Endothelial cell of umbilical vein (primary cell): Measurements from ENCODE around the gene SUCLG1. TPM values are rescaled to one million over a fixed set of nuclear protein-coding genes. Genes with fewer than 3 reads are reported as not detected.

Experiments
- BruUV-seq: library from RNA; stranded (reverse); fragments of 400-500 nt; replicated peaks from 2 replicates; lab custom pipeline; 2021; lab: Mats Ljungman, UMichigan
- CTCF ChIA-PET: fragments of 300-600, 350-600 bp; sonication (Branson Sonifier 250); formaldehyde crosslinking; loops from one replicate; lab custom pipeline; 2021; ENCODE audit warnings: antibody characterized with exemption, inconsistent platforms; lab: Charles Lee
- POLR2A ChIA-PET: fragments of 300-600, 350-600 bp; sonication (Branson Sonifier 250); formaldehyde crosslinking; loops from one replicate; lab custom pipeline; 2021; ENCODE audit warnings: antibody characterized with exemption, inconsistent platforms; lab: Charles Lee
- DNase-seq: peaks from one replicate; pipeline ENCODE4 v3.0.0-alpha.2; 2011; ENCODE audit warnings: low read depth, low spot score
- FAIRE-seq: peaks from 2 replicates; lab custom pipeline; 2011; peaks lifted over from hg19 to GRCh38; lab: Jason Lieb, UNC
- H2AFZ ChIP-seq: 2 replicates; pipeline ENCODE4 v1.6.0; 2012; ENCODE audit warnings: low read depth, low read length, control low read depth, inconsistent platforms
- H3K27ac ChIP-seq: 2 replicates; pipeline ENCODE4 v1.5.1; 2011; ENCODE audit warnings: low read depth, mild to moderate bottlenecking, control low read depth, low read length, moderate library complexity; ENCODE audit not compliant: insufficient read depth
- H3K27me3 ChIP-seq, 2 experiments: 2 replicates each; pipeline versions ENCODE4 v1.6.0 to v1.6.1; 2011; ENCODE audit warnings: low read length in 2 of 2, mixed read lengths in 1 of 2; ENCODE audit not compliant: control insufficient read depth in 2 of 2, insufficient read depth in 2 of 2
- H3K36me3 ChIP-seq, 2 experiments: 2 replicates in 1 of 2; 3 replicates in 1 of 2; pipeline ENCODE4 v1.5.1; 2011; ENCODE audit warnings: low read length in 2 of 2, mild to moderate bottlenecking in 1 of 2, moderate library complexity in 1 of 2; ENCODE audit not compliant: control insufficient read depth in 2 of 2, insufficient read depth in 2 of 2; ENCODE audit errors: extremely low read depth in 1 of 2
- H3K4me1 ChIP-seq: 3 replicates; pipeline ENCODE4 v1.5.1; 2011; ENCODE audit warnings: mild to moderate bottlenecking, low read length; ENCODE audit not compliant: control insufficient read depth, insufficient read depth; ENCODE audit errors: extremely low read depth
- H3K4me2 ChIP-seq: 2 replicates; pipeline ENCODE4 v1.6.1; 2011; ENCODE audit warnings: low read length, control low read depth, mixed read lengths; ENCODE audit not compliant: insufficient read depth
- H3K4me3 ChIP-seq, 3 experiments: fragments of 200-600 bp in 1 of 3; sonication (generic), shearing (Covaris generic) in 1 of 3; replicated peaks in 1 of 3; 2 replicates each; pipeline ENCODE4 v1.5.1; 2011 to 2016; ENCODE audit warnings: control low read depth in 3 of 3, low read length in 3 of 3, mild to moderate bottlenecking in 2 of 3, inconsistent platforms in 1 of 3, low read depth in 1 of 3, moderate library complexity in 1 of 3; ENCODE audit not compliant: insufficient read depth in 1 of 3
- H3K79me2 ChIP-seq: 2 replicates; pipeline ENCODE4 v1.6.0; 2012; ENCODE audit warnings: low read length, inconsistent platforms; ENCODE audit not compliant: control insufficient read depth, insufficient read depth
- H3K9ac ChIP-seq: replicated peaks from 2 replicates; pipeline ENCODE3; 2011; ENCODE audit warnings: low read length, control low read depth; ENCODE audit not compliant: insufficient read depth; ENCODE audit errors: extremely low read depth
- H3K9me1 ChIP-seq: replicated peaks from 3 replicates; pipeline ENCODE4 v1.6.0; 2011; ENCODE audit warnings: mild to moderate bottlenecking, low read length; ENCODE audit not compliant: control insufficient read depth, insufficient read depth; ENCODE audit errors: extremely low read depth
- H3K9me3 ChIP-seq: replicated peaks from 2 replicates; pipeline ENCODE4 v1.5.1; 2012; ENCODE audit warnings: low read length, inconsistent platforms; ENCODE audit not compliant: control insufficient read depth, insufficient read depth
- H4K20me1 ChIP-seq: replicated peaks from 2 replicates; pipeline ENCODE3; 2011; ENCODE audit warnings: mild to moderate bottlenecking, low read length; ENCODE audit not compliant: control insufficient read depth, insufficient read depth; ENCODE audit errors: extremely low read depth
- EZH2 ChIP-seq: IDR thresholded peaks from 2 replicates; pipeline ENCODE4 v1.6.1; 2012; ENCODE audit warnings: borderline replicate concordance, low read depth, mild to moderate bottlenecking, moderate library complexity, low read length, inconsistent platforms; ENCODE audit not compliant: severe bottlenecking
- FOS ChIP-seq: IDR thresholded peaks from 2 replicates; pipeline ENCODE4 v1.6.1; 2011; ENCODE audit warnings: mild to moderate bottlenecking, low read length, moderate library complexity, borderline replicate concordance; ENCODE audit not compliant: insufficient read depth
- GATA2 ChIP-seq: IDR thresholded peaks from 2 replicates; pipeline ENCODE4 v1.7.0; 2011; ENCODE audit warnings: low read depth, mild to moderate bottlenecking, moderate library complexity, mixed read lengths, low read length; ENCODE audit not compliant: insufficient read length, insufficient read depth
- JUN ChIP-seq: IDR thresholded peaks from 2 replicates; pipeline ENCODE4 v1.6.1; 2011; ENCODE audit warnings: borderline replicate concordance, low read depth; ENCODE audit not compliant: insufficient read length, insufficient read depth
- MYC ChIP-seq: IDR thresholded peaks from one replicate; pipeline ENCODE4 v1.6.1; 2011; ENCODE audit warnings: mild to moderate bottlenecking, low read depth, low read length
- POLR2A ChIP-seq: IDR thresholded peaks from 2 replicates; pipeline ENCODE4 v1.6.1; 2012; ENCODE audit warnings: low read depth, mild to moderate bottlenecking, control low read depth, low read length
- POLR2AphosphoS5 ChIP-seq: IDR thresholded peaks from 2 replicates; pipeline ENCODE4 v1.6.1; 2012; ENCODE audit warnings: low read depth, mild to moderate bottlenecking, control low read depth, low read length, moderate library complexity; ENCODE audit not compliant: insufficient read depth
- dilution Hi-C: fragments of 300-500 bp; cut with MboI; formaldehyde crosslinking; loops from one replicate; pipeline ENCODE4 v1.15.0; 2019; ENCODE audit warnings: low sequenced_read_pairs; ENCODE audit not compliant: extremely low pct_ligation_motif_present
- intact Hi-C: fragments of 100-400 bp; cut with micrococcal nuclease; formaldehyde crosslinking; loops from one replicate; pipeline ENCODE4 v1.10.0; 2022
- polyA plus RNA-seq, 4 experiments: library from polyadenylated mRNA; depleted of rRNA in 3 of 4; stranded (reverse) in 3 of 4; unstranded in 1 of 4; fragments of >200 nt; gene quantifications; 2 replicates each; pipeline versions ENCODE4 v1.2.1 to v1.2.3, GENCODE V29; 2011 to 2012; ENCODE audit warnings: missing spikeins in 1 of 4
- total RNA-seq: library from RNA; stranded (reverse); gene quantifications from 2 replicates; pipeline ENCODE4 v1.2.3, GENCODE V29; 2021
- TF ChIP-seq, protein P1 (sequence below), 2 donors: IDR thresholded peaks; 1 replicate in 1 of 2; 2 replicates in 1 of 2; pipeline ENCODE4 v1.5.1; 2011; ENCODE audit warnings: low read length in 2 of 2, mild to moderate bottlenecking in 2 of 2, moderate library complexity in 2 of 2, control low read depth in 1 of 2, inconsistent platforms in 1 of 2, low read depth in 1 of 2; ENCODE audit not compliant: insufficient read depth in 1 of 2; ENCODE audit errors: extremely low read depth in 1 of 2
- TF ChIP-seq, protein P2 (sequence below): IDR thresholded peaks from 2 replicates; pipeline ENCODE4 v1.6.1; 2011; ENCODE audit not compliant: insufficient read depth, insufficient read length

The SUCLG1 gene
- total and polyA plus RNA-seq, 2 donors (not counting 3 experiments of a cell fraction or from before 2014, with no cell fraction given) = 31.7 to 59.2 TPM

DNA sequence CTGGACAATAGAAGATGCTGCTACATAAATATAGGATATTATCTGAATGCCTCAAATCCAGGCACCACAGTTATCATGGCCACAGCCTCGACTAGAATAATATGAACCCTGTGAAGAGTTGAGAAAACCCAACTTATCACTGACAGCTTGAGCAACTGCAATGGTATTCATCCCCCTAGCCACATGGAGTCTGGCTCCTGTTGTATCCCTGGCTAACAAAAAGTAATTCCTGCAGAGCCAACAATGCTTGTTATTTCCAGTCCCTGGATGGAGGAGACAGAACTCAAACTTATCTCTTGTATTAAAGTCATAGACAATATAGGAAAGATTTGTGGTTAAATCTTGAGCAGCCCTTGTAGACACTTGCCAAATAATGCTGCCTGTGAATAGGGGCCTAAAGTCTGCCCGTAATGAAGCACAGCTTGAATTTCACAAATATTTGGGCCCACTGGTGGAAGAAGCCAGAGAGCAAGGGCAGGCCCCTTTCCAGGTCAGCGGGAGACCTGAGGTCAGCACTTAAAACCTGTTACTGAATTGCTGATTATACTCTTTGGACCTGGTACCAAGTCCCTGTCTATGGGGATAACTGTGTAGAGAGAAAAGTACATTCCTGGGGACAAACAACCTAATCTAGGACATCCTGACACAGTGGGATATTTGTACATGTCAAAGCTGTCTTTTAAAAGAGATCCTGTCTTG, 28.4 kb upstream of the SUCLG1 start:
- Histone ChIP-seq H4K20me1 (no peaks in the 10 kb centered on the region), H3K4me1 (no peaks in the 10 kb centered on the region), H3K4me2 (no peak overlapping the region), H3K4me3 (no peak overlapping the region), H3K79me2 (no peaks in the 10 kb centered on the region), H3K36me3 (no peaks in the 10 kb centered on the region), H3K9ac (no peak overlapping the region), H3K27me3 (peaks cover 0 to 3% of the 10 kb centered on the region in 2 experiments), H3K9me3 (no peaks in the 10 kb centered on the region), H2AFZ (no peak overlapping the region), H3K27ac (no peak overlapping the region), H3K9me1 (no peaks in the 10 kb centered on the region)
- dilution Hi-C loops = no loop called here
- no TSS peak for BruUV-seq
- no peak for DNase-seq
- intact Hi-C loops = no loop called here
- CTCF ChIA-PET = no interaction called here
- FAIRE-seq = no peak
- POLR2A ChIA-PET = no interaction called here
- no peak for TF ChIP-seq GATA2
- no peak for TF ChIP-seq MYC
- no peak for TF ChIP-seq FOS
- no peak for TF ChIP-seq JUN
- no peak for TF ChIP-seq EZH2
- TF ChIP-seq POLR2A = no peak
- TF ChIP-seq, protein P1, sequence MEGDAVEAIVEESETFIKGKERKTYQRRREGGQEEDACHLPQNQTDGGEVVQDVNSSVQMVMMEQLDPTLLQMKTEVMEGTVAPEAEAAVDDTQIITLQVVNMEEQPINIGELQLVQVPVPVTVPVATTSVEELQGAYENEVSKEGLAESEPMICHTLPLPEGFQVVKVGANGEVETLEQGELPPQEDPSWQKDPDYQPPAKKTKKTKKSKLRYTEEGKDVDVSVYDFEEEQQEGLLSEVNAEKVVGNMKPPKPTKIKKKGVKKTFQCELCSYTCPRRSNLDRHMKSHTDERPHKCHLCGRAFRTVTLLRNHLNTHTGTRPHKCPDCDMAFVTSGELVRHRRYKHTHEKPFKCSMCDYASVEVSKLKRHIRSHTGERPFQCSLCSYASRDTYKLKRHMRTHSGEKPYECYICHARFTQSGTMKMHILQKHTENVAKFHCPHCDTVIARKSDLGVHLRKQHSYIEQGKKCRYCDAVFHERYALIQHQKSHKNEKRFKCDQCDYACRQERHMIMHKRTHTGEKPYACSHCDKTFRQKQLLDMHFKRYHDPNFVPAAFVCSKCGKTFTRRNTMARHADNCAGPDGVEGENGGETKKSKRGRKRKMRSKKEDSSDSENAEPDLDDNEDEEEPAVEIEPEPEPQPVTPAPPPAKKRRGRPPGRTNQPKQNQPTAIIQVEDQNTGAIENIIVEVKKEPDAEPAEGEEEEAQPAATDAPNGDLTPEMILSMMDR (IDR thresholded peaks at IDR 0.05; ENCODE audit: extremely low read depth in 1 of 2, insufficient read depth in 1 of 2, low read depth in 1 of 2, low read length in 2 of 2) = no peak
- no peak for TF ChIP-seq POLR2AphosphoS5
- TF ChIP-seq, protein P2, sequence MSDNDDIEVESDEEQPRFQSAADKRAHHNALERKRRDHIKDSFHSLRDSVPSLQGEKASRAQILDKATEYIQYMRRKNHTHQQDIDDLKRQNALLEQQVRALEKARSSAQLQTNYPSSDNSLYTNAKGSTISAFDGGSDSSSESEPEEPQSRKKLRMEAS = no peak
